Renal cortical epithelial cell (primary cell): ENCODE data around the gene GRIN3B. TPM values are rescaled to one million over a fixed set of nuclear protein-coding genes. Genes with fewer than 3 reads are reported as not detected.
"Not testable (repeated sequence)": the region's sequence is repeated elsewhere in the genome, so short reads cannot be mapped to it uniquely, and the experiment has no call there.

ENCODE experiments used
- DNase-seq: peaks from one replicate; pipeline ENCODE4 v3.0.0-alpha.2; 2011; ENCODE audit warnings: low read depth
- total RNA-seq: library from RNA; depleted of rRNA; stranded (reverse); fragments of >200 nt; gene quantifications from 2 replicates; pipeline ENCODE4 v1.2.3, GENCODE V29; 2014

The GRIN3B gene
- total RNA-seq, 1 donor from 2014 or later: 3.6 TPM

DNA sequence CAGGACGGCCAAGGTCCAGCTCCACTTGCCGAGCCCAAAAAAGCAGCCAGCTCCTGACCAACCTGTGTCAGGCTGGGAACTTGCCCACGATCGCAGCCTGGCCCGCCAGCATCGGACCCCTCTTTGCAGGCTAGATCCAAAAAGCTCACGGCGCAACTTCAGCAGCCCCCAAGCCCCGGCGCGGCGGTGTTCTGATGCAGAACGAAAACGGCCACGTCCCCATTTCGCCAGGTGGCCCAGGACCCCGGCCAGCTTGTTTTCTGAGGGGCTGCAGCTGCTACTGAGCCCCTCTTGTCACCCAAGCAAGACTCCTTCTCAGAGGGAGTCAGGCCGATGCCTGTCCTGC, 19.4 kb downstream of the GRIN3B start:
- DNase-seq: no peak

DNA sequence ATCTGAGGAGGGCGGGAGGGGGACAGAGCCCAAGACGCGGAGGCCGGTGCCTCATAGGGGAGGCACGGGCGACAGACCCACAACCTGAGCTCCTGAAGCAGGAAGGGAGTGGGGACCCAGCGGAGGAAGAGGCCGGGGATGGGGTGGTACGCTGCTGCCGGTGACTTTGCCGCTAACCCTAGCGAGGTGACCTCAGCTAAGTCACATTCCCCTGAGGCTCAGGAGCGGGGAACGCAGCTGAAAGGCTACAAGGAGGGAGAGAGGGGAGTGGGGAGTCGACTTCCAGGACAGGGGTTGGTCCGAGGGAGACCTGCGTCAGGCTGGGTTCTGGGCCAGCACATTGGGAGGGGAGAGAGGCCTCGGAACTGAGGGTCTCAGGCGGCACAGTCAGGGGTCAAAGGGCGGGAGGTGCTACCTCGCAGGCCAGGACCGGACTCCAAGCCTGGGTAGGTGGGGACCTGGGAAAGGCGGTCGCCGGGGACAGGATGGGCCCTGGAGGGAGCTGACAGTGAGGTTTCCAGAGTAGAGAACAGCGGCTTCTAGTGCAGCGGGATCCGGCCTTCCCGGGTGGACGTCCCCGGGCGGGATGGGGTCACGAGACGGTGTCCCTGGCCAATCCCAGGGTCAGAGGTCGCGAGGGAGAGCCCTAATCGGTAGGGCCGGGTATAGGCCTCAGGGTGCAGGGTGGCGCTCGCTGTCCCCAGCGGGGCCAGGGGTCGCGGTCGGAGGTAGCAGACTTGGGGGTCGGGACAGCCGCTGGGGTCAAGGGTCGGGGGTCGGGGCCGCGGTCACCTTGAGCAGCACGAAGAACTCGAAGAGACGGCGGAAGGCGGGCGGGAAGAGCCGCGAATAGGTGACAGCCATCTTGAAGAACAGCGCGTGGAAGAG, 20.0 kb downstream of the GRIN3B start:
- no peak for DNase-seq

DNA sequence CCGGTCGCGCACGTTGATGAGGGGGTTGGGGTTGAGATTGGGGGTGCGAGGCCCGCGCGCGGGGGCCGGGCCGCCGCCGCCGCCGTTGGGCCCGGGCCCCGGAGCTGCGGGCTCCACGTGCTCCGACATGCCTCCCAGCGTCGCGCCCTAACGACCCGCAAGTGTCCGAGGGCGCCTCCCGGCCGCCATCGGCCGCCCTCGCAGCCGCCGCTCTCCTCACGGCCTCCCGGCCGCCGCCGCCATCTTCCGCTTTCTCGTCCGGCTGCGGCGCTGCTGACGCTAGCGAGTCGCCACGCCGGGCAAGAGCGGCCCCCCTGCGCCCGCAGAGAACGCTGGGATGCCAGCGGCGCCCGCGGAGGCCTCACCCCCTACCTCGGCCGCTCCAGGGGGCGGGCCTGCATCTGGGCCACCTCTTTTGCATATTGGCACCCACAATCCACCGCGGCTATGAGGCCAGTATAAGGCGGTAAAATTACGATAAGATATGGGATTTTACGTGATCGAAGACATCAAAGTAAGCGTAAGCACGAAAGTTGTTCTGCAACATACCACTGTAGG, 20.7 kb downstream of the GRIN3B start, which contains the start of gene TMEM259:
TSS of gene TMEM259 (minus strand) at position 256 of the 558 bp plus-strand sequence. CDS start at position 129, 127 bp downstream.
- DNase-seq: peak; percentile 84

DNA sequence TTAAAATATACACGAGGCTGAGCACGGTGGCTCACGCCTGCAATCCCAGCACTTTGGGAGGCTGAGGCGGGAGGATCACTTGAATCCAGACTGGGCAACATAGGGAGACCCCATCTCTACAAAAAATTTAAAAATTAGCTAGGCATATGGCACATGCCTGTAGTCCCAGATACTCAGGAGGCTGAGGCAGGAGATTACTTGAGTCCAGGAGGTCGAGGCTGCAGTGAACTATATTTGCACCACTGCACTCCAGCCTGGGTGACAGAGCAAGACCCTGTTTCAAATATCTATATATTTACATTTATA, 23.6 kb downstream of the GRIN3B start:
- DNase-seq: not testable (repeated sequence)

DNA sequence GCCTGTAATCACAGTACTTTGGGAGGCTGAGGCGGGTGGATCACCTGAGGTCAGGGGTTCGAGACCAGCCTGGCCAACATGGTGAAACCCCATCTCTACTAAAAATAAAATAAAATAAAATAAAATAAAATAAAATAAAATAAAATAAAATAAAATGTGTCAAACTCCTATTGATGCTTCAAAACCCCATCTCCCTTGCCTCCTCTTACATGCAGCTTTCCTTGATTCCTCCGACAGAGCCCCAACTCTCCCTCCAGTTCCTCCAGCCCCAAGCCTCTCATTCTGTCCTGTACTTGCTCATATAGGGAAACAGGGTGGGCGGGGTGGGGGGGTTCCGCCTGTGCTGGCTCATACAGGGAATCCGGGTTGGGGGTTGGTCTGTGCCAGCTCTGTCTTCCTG, 24.9 kb downstream of the GRIN3B start:
- DNase-seq: not testable (repeated sequence)

DNA sequence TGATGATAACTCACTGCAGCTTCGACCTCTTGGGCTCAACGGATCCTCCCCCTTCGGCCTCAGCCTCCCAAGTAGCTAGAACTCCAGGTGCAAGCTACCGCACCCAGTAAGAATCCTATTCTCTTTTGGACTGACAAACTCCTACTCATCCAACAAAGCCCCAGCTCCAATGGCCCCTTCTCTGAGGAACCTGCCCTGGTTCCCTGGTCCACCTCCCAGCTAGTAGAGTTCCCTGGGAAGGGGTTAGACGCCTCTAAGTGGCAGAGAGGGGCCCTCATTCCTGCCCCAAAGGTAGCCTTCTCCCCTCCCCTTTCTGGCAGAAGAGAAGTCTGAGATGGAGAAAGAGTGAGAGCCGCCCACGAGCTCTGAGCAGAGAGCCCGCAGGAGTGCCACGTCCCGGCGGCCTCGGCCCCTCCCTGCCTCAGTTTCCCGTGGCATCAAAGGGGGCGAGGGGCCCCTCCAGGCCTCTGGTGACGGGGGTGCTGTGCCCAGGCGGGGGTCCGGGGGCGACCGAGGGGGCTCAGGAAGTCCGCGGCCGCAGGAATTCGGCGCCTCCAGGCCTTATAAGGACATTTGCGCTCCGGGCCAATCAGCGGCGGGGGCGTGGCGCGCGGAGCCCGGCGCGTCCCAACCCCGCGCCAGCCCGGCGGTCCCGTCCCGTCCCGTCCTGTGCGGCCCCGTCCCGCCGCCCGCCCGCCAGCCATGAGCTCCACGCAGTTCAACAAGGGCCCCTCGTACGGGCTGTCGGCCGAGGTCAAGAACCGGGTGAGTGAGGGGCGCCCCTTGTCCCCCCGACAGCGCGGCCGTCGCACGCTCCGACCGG, 26.0 kb downstream of the GRIN3B start, which contains the start of gene CNN2:
TSS of gene CNN2 (plus strand) at position 649 of the 823 bp plus-strand sequence. CDS start at position 703, 54 bp downstream.
- DNase-seq: peak; percentile 35

DNA sequence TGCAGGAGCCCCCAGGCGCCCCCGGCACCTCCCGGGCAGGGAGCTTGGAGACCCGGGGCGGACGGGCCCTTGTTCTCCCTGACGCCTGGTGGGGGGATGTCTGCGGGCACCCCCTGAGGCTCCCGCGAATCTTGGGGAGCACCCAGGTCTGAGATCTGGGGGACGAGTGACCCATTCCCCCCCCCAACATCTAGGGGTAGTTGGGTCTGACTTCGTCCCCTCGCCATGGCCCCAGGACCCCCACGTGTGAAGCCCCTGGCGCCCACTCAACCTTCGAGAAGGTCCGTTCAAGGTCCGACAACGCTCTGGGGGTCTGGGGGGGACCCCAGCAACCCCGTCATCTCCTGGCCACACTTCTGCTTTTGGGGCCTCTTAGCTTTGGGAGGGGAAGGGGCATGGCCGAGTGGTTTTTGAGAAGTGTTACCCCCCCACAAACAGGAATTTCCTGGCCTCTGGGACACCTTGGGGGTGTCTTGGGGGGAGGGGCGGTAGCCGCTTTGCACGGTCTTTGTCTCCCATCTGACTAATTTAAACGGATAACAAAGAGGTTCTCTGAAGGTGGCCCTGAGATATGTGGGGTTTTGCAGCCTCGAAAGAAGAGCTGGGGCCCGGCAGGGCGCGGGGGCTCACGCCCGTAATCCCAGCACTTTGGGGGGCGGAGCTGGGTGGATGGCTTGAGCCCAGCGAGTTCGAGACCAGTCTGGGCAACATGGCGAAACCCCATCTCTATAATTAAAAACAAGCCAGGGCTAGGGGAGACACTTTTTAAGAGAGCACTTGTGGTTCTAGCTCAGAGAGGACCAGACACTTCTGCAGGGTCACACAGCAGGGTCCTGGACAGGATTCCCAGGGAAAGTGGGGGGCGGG, 26.8 kb downstream of the GRIN3B start:
- no peak for DNase-seq

DNA sequence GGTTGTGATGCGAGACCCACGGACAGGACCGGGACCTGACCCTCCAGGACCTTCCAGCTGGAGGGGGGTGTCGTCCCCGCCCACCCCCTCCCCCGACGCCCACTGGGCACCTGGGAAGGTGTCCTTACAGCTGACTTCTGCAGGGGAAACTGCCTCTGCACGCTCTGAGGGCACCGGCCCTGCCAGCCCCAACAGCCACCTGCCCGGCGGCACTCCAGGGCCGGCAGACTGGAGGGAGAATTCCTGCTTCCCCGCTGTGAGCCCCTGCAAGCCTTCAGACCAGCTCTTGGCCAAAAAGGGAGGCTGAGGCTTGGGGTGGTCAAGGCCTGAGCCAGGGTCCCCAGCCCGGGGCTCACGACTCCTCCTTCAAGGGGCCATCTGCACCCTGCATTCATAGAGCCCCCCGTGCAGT, 27.4 kb downstream of the GRIN3B start:
- no peak for DNase-seq

DNA sequence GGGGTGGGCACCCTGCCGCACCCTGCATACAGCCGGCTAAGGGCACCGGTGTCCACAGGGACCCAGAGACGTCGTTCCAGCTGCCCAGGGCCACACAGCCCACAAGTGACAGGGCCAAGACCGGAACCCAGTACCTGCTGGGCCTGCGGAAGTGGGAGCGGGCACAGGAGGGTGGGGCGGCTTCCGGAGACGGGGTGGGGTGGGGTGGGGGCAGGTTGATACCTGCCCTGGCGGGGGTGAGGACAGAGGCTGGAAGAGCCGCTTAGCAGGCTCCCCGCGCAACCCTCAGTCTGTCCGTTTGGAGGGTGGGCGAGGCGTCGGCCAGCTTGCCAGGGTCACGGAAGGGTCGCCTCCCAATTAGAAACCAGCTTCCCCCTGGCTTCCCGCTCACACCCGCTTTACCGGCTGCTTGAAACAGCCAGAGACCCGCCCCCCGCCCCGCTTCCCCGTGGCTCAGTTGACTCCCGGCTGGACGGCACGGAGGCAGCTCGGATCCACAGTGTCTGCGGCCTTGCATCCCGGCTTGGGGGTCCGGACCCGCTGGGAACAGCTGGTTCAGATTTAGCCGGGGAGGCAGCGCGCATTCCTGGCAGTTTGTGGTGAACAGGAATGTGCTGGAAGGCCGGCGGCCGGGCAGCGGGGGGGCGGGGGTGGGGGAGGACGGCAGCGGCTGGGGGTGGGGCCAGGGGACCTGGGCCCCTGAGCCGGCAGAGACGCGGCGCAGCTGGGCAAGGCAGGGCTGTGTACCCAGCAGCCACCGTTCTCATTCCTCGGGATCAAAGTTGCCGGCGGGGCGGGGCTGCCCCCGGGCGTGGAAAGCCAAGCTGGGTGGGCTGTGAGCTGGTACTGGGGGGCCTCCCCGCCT, 28.1 kb downstream of the GRIN3B start:
- peak; percentile 78 for DNase-seq

DNA sequence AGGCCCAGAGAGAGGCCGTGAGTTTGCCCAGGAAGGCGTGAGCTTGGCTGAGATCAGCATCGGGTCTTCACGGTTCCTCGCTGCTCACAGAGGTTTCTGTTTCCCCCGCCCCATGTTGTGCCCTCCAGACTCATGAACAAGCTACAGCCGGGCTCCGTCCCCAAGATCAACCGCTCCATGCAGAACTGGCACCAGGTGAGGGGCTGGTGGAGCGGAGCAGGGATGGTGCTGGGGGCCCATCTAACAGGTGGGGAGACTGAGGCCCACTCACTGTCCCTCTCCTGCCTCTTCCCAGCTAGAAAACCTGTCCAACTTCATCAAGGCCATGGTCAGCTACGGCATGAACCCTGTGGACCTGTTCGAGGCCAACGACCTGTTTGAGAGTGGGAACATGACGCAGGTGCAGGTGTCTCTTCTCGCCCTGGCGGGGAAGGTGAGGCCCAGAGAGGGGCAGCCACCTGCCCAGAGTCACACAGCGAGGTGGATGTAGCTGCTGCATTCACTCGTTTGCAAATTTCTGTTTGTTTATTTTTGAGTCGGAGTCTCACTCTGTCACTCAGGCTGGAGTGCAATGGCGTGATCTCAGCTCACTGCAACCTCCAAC, 32.1 kb downstream of the GRIN3B start:
- no peak for DNase-seq

DNA sequence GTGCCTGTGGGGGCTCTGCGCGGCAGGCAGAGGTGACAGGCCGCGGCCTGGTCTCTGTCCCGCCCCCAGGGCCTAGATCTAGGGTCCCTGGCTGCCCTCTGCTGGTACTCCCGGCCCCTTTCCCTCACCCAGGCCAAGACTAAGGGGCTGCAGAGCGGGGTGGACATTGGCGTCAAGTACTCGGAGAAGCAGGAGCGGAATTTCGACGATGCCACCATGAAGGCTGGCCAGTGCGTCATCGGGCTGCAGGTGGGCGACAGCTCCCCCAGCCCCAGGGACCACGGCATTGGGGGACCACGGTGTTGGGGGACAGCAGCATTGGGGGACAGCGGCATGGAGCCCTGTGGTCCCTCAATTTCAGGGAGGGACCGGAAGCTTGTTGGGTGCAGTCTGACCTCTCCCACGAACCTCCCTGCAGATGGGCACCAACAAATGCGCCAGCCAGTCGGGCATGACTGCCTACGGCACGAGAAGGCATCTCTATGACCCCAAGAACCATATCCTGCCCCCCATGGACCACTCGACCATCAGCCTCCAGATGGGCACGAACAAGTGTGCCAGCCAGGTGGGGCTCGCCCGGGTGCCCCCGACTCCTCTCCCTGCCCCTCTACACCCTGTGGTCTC, 35.9 kb downstream of the GRIN3B start:
- DNase-seq: no peak

DNA sequence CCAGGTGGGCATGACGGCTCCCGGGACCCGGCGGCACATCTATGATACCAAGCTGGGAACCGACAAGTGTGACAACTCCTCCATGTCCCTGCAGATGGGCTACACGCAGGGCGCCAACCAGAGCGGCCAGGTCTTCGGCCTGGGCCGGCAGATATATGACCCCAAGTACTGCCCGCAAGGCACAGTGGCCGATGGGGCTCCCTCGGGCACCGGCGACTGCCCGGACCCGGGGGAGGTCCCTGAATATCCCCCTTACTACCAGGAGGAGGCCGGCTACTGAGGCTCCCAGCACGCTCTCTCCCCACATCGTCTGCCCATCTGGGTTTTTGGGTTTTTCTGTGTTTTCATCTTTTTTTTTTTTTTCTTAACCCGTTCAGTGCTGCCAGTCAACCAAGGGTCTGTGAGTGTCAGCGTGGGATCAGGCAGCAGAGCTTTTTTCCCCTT, 37.4 kb downstream of the GRIN3B start:
- DNase-seq: no peak

DNA sequence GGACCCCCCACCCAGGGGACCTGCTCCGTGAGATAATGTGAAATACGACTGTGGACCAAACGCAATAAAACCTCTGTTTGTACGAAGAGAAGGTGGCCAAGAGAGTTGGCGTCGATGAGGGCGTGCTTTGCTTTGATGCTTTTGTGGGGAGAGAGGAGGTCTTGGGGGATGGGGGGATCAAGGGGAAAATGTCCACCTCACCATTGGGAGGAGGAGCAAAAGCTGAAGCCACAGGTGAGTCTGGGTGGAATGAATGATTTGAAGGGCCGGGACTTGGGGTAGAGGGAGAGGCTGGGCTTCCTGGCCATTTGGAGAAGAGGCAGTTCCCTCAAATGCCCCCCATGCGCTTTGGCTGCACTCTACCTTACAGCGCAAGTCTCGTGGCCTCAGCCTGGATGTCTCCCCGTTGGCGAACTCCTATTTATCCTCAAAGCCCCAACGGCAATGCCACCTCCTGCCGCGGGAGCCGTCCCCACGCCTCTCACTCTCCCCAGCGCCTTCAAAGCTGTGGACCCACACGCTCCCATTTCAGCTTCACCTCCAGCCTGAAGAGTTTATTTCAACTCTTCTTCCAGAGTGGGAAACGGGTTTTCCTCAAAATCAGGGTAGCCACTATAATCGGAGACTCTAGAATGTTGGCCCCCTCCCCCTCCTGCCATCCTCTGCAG, 38.9 kb downstream of the GRIN3B start:
- no peak for DNase-seq

DNA sequence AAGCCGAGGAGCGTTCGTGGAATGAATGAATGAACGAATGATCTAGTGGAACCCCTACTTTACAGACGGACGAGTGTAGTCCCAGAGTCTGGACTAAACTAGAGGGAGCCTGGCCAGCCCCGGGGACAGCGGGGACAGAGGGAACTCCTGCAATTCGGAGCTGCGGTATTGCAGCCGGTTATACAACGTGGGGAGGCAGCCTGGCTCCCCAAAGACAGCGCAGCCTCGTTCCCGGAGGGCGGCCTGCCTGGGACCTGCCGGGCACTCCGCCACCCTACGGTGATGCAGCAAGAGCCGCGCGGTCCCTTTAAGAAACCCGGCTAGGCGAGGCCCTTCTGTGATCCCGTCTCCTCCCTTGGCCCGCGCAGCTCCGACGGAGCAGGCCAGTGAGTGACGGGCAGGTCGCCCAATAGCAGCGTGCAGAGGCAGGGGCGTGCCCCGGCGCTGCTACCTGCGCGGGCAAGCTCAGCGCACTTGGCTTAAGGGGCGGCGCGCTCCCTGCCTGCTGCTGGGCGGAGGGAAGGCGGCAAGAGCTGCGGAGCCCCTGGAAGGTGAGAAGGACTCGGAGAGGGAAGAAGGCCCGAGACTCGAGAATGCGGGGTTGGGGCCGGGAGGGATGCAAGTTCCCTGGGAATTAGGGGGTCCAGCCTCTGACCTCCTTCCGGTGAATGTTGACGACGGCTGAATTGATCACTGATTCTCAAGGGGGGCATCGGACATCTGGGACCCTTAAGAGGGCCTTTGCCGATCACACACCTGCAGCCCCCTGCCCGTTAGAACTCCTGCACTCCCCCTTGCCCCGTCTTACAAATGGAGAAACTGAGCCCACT, 39.6 kb downstream of the GRIN3B start, which contains the start of gene ABCA7:
TSS of gene ABCA7 (plus strand) at position 462 of the 830 bp plus-strand sequence. CDS start 1,255 bp downstream, outside the sequence.
- peak; percentile 89 for DNase-seq

DNA sequence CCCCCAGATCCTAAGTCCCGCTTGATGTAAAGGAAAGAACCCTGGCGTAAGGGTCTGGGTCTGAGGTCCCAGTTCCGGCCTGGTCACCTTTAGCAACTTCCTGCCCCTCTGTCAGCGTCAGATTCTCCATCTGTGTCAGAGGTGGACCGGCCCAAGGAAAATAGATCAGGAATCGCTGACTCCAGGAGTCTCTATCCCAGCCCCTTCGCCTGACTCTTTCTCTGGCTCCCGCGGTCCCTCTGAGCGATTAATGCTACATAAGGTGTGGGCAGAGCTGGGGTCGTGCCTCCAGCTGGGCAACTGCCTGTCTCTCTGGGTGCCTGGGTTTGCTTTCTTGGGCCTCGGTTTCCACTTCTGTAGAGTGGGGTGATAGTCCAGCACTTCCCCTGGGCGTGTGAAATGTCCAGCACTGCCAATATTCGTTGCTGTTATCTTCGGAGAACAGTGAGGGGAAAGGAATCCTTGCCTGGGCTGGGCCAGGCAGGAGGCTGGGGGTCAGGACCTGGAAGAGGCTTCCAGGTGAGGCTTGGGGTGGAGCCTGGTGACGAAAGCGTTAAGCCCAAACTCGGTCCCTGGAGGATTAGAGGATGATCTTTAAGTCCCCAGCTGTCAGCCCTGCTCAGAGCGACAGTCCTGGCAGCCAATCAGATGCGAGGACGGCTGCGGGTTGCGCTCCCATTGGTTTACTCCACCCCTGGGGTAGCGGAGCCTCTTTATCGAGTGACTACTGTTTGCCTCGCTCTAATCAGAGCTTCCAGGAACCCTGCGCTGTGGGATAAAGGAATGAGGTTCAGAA, 40.5 kb downstream of the GRIN3B start:
- peak; percentile 79 for DNase-seq

DNA sequence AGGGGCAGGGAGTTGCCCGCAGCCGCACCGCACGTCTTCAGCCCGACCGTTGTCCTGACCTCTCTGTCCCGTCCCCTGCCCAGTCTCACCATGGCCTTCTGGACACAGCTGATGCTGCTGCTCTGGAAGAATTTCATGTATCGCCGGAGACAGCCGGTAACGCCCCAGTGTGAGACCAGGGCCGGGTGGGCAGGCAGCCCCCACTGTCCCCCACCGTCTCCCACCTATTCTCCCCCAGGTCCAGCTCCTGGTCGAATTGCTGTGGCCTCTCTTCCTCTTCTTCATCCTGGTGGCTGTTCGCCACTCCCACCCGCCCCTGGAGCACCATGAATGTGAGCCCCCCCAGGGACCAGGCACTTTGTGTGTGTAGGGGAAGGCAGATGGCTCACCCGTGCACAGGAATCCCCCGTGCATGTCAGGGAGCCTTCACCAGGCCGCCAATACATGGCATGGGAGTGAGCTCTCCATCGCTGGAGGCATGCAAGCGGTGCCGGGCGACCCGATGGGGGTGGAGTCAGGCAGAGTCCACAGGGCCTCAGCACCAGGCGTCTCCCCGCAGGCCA, 41.1 kb downstream of the GRIN3B start:
- DNase-seq: no peak
